Activated CD4-positive, alpha-beta T cell treated with anti-CD3 and anti-CD28 coated beads, Interleukin-2, amount 50 U/mL, for 1 hour (primary cell): ENCODE results near the gene NOP53.
"Not testable (repeated sequence)": the region's sequence is repeated elsewhere in the genome, so short reads cannot be mapped to it uniquely, and the experiment has no call there.

ENCODE experiments used
- DNase-seq: peaks from one replicate; pipeline ENCODE4 v3.0.0-alpha.2; 2020

The NOP53 gene

DNA sequence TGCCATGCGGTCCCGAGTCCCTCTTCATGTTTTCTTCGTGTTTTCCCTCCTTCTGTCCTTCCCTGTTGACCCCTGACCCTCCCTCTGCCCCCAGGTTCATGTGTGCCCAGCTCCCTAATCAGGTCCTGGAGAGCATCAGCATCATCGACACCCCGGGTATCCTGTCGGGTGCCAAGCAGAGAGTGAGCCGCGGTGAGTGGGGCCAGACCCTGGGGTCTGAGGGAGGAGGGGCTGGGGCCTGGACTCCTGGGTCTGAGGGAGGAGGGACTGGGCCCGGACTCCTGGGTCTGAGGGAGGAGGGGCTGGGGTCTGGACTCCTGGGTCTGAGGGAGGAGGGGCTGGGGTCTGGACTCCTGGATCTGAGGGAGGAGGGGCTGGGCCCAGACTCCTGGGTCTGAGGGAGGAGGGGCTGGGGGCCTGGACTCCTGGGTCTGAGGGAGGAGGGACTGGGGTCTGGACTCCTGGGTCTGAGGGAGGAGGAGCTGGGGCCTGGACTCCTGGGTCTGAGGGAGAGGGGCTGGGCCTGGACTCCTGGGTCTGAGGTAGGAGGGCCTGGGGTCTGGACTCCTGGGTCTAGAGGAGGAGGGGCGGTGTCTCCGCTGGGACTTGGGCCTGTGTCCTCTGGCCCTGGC lies 26.8 kb upstream of the NOP53 start:
- not testable (repeated sequence) for DNase-seq

DNA sequence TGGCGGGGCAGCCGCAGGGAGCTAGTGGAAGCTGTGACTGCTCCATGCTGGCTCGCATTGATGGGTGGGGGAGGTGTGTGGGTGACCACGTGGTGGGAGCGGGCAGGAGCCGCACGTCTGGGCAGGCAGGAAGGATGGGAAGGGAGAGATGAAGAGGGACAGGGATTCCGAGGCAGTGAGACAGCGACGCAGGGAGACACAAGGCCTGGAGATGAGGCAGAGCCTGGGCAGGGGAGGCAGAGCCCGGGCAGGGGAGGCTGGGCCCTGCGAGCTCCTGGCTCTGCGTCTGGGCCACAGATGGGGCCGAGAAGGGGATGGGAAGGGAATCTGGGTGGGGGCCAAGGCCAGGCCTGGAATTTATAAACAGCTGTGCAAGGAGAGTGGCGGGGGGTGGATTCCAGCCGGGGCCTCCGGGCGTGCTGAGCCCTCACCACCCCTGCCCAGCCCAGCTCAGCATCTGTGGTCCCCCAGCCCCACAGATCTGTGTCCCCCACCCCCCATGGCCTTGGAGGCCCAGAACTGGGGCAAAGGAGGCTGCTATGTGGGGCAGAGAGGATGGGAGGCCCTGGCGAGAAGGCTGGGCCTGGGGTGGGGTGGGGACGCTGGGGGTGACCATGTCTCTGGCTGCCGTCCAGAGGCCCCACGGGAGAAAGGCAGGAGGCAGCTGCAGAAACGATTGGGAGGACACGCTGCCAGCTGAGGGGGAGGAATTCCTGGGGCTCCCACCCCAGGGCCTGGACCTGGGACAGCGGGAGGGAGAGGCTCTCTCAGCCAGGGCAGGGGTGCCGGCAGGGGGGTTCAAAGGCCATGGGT lies 26.1 kb upstream of the NOP53 start:
- no peak for DNase-seq

DNA sequence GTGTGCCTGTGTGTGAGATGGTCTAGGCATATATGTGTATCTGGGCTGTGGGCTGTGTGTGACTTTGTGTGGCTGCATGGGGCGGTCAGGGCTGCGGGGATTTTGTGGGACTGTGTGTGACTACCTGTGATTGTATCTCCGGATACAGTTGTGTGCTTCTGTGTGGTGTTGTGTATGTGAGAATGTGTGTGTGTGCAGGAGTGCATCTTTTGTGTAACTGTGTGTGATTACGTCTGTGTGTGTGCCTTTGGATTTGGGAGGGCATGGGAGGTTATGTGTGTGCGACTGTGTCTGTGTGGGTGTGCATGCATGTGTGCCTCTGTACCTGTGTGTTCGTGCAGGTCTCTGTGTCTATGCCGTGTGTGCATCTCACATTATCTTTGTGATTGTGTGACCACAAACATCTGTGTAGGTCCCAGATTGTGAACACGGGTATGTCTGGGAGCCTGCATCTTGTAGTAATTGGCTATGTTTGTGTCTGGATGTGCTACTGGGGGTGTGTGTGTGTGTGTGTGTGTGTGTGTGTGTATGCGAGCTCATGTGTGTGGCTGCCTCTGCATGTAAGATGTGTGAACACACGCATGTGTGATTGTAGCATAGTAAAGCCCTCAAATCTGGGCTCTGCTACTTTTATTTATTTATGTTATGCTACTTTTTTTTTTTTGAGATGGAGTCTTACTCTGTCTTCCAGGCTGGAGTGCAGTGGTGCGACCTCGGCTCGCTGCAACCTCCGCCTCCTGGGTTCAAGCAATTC lies 24.5 kb upstream of the NOP53 start:
- DNase-seq: no peak

DNA sequence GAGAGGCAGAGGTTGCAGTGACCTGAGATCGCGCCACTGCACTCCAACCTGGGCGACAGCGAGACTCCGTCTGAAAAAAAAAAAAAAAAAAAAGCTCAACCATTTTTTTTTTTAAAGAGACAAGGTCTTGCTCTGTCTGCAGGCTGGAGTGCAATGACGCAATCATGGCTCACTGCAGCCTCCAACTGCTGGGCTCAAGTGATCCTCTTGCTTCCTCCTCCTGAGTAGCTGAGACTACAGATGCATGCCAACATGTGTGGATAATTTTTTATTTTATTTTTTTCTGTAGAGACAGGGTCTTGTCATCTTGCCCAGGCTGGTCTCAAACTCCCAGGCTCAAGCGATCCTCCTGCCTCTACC lies 21.8 kb upstream of the NOP53 start:
- no peak for DNase-seq

DNA sequence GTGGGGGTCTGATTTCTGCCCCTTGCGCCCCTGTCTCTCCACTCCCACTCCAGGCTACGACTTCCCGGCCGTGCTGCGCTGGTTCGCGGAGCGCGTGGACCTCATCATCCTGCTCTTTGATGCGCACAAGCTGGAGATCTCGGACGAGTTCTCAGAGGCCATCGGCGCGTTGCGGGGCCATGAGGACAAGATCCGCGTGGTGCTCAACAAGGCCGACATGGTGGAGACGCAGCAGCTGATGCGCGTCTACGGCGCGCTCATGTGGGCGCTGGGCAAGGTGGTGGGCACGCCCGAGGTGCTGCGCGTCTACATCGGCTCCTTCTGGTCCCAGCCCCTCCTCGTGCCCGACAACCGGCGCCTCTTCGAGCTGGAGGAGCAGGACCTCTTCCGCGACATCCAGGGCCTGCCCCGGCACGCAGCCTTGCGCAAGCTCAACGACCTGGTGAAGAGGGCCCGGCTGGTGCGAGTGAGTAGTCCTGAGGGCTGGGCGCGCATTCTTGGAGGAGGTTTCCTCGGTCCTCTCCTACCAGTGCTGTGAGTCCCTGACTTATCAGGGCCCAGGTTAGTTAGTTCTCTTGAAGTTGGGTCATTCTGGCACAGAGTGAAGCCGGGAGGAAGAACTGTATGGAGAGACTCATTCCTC lies 19.5 kb upstream of the NOP53 start:
- DNase-seq: no peak

DNA sequence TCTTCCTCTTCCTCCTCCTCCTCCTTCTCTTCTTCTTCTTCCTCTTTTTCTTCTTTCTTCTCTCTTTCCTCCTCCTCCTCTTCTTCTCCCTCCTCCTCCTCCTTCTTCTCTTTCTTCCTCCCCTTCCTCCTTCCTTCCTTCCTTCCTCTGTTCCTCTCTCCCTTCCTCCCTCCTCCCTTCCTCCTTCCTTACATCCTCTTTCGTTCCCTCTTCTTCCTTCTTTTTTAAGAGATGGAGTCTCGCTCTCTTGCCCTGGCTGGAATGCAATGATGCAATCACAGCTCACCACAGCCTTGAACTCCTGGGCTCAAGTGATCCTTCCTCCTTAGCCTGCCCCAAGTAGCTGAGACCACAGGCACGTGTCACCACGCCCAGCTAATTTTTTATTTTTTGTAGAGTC lies 18.9 kb upstream of the NOP53 start:
- no peak for DNase-seq

DNA sequence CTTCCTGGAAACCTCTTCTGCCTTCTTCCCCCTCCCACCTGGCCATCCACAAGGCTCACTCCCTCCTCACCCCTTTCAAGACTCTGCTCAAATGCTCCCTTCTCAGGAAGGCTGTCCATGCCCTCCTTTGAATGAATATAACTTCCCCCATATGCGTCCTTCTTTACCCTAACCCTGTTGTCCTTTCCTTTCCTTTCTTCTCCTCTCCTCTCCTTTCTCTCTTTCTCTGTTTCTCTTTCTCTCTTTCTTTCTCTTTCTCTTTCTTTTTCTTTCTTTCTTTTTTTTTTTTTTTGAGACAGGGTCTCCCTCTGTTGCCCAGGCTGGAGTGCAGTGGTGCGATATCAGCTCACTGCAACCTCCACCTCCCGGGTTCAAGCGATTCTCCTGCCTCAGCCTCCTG lies 17.1 kb upstream of the NOP53 start:
- not testable (repeated sequence) for DNase-seq

DNA sequence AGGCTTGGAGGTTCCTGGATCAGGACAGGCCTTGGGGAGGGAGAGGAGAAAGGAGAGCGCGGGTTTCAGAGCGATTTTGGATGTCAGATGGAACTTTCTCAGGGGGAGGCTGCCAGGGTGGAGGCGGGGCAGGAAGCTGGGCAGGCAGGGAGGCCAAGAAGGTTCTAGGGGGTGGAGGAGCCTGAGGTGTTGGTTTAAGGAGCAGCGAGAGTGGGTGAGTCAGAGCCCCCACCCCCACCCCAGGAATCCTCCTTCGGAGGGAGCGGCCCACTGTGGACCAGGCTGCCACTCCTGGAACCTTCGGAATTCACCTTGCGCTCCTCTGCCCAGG lies 15.9 kb upstream of the NOP53 start:
- DNase-seq: no peak

DNA sequence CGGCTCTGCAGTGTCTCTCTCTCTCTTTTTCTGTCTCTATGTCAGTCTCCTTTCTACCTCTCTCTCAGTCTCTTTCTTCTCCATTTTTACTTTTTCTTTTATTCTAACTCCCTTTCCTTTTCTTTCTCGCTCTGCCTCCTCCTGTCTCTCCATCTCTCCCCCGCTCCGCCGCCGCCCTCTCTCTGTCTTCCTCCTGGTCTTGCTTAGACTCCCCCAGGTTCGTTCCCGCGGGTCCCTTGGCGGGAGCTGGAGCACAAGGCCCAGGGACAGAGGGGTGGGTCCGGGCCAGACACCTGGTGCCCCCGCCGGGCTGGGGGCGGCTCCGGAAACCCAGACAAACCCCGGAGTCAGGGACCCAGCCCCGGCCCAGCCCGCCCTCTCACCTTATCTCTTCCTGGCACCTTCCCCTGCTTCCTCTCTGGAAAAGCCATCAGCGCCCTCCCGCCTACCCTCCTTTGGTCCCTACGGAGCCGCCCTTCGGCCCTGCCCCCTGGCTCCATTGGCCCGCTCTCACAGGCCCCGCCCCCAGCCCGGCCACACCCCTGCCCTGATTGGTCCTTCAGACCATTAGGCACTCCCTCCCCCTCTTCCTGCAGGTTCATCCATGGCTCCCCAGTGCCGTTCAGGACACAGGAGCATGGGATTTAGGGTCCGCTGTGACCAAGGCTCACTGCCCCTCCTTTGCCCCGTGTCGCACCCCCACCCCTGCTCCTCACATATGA lies 15.4 kb upstream of the NOP53 start:
- peak; percentile 22 for DNase-seq

DNA sequence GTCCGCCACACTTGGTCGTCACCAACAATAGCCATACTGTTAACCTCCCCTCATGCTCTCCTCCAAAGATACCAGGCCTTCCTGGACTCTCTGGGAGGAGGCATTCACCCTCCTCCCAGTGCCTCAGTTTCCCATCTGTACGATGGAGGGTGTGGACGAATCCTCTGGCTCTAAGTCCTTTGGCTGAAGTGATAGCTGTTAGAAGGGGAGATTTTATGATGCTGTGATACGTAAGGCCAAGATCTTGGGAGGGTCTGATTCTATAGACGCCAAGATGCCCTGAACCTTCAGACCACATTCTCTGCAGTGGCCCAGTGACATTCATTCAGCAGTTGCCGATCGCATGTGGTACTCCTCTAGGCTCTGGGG lies 14.8 kb upstream of the NOP53 start:
- DNase-seq: no peak

DNA sequence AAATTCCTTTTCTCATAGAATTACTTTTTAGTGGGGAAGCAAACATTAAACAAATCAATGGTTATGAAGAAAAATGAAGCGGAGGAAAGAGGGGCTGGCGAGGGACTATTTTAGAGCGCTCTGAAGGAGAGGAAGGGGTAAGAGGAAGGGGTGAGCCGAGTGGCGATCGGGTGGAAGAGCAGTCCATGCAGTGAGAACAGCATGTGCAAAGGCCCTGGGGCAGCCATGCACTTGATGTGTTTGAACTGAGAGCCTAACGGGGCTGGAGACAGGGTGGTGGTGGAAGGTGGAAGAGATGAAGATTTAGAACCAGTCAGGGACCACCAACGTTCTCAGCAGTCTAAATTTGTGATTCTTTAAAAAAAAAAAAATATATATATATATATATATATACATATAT lies 14.4 kb upstream of the NOP53 start:
- no peak for DNase-seq

DNA sequence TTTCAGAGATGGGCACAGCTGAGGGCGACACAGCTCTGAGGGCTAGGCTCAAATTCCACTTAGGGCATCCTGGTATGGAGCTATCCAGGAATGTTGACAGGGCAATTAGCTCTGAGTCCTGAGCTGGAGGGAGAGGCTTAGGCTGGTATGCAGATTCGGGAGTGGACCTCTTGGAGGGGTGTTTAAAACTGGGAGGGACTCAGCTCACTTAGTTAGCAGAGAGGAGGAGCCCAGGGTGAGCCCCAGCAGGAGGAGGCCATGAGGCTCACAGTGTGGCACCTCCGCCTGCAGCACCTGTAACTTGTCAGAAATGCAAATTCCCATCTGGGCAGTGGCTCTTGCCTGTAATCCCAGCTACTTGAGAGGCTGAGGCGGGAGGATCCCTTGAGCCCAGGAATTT lies 10.2 kb upstream of the NOP53 start:
- no peak for DNase-seq

DNA sequence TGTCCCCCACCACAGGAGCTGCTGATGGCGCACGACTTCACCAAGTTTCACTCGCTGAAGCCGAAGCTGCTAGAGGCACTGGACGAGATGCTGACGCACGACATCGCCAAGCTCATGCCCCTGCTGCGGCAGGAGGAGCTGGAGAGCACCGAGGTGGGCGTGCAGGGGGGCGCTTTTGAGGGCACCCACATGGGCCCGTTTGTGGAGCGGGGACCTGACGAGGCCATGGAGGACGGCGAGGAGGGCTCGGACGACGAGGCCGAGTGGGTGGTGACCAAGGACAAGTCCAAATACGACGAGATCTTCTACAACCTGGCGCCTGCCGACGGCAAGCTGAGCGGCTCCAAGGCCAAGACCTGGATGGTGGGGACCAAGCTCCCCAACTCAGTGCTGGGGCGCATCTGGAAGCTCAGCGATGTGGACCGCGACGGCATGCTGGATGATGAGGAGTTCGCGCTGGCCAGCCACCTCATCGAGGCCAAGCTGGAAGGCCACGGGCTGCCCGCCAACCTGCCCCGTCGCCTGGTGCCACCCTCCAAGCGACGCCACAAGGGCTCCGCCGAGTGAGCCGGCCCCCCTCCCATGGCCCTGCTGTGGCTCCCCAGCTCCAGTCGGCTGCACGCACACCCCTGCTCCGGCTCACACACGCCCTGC lies 4.4 kb upstream of the NOP53 start:
- no peak for DNase-seq

DNA sequence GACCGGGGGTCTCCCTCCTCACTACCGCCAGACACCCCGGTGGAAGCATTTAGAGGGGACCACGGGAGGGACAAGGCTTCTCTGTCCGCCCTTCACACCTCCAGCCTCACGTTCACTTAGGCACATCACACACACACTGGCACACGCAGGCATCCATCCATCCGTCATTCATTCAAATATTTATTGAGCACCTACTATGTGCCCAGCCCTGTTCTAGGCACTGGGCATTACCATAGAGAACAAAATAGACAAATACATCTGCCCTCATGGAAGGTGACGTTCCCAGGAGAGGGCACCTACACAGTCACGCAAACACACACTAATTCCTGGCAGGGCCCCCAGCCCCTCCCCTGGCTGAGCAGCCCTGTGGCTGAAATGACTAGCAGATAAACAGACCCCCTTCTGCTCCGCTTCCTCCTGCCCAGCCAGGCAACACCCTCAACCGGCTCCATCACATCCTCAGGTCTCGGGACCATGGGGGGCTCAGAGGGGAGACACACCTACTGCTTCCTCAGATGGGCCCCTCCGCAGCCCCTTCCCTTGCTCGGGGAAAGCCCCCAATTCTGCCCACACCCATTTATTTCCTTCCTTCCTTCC lies 3.7 kb upstream of the NOP53 start:
- DNase-seq: no peak

DNA sequence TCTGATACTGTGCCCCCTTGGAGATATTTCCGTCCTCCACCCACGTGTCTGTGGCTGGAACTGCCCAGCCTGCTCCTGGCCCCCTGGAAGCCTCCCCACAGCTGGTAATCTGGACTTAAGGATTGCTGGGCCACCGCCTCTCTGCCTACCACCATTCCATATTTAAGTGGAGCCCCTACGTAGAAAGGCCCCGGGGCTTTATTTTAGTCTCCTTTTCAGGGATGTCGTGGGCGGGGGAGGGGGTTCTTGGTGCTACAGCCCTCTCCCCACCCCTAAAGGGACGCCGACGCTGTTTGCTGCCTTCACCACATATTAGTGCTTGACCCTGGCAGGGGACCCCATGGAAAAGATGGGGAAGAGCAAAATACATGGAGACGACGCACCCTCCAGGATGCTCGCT lies 2.7 kb upstream of the NOP53 start:
- no peak for DNase-seq

DNA sequence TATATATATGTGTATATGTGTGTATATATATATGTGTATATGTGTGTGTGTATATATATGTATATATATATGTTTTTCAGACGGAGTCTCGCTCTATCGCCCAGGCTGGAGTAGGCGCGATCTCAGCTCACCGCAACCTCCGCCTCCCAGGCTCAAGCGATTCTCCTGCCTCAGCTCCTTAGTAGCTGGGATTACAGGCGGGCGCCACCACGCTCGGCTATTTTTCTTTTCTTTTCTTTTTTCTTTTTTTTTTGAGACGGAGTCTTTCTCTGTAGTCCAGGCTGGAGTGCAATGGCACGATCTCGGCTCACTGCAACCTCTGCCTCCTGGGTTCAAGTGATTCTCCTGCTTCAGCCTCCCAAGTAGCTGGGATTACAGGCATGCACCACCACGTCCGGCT lies 783 bp downstream of the NOP53 start:
- DNase-seq: not testable (repeated sequence)

DNA sequence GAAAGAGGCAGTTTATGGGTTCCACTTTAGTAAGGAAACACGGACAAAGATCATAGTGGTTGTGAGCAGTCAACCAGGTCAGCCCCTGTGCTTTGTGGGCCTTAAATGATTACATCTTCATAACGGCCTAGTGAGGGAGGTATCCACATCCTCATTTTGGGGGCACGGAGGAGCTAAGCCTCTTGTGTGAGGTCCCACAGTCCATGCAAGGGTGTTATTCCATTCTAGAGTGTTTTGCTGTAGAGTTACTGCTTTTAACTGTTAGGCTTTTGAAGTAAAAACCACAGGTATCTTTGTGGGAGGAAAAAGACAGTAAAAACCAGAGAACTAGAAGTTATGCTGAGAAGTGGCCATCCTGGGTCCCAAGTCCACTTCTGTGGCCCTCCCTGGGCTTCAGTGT lies 4.0 kb downstream of the NOP53 start:
- no peak for DNase-seq

DNA sequence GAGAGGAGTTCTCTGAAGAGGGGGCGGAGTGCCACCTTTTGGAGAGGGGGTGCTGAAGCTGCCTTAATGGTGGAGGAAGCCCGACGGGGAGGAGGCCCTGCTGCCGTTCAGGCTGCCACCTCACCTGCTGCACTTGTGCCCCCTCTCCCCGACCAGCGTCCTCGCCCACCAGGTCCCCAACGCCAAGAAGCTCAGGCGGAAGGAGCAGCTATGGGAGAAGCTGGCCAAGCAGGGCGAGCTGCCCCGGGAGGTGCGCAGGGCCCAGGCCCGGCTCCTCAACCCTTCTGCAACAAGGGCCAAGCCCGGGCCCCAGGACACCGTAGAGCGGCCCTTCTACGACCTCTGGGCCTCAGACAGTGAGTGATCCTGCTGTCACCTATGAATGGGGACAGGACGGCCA lies 5.4 kb downstream of the NOP53 start:
- no peak for DNase-seq

DNA sequence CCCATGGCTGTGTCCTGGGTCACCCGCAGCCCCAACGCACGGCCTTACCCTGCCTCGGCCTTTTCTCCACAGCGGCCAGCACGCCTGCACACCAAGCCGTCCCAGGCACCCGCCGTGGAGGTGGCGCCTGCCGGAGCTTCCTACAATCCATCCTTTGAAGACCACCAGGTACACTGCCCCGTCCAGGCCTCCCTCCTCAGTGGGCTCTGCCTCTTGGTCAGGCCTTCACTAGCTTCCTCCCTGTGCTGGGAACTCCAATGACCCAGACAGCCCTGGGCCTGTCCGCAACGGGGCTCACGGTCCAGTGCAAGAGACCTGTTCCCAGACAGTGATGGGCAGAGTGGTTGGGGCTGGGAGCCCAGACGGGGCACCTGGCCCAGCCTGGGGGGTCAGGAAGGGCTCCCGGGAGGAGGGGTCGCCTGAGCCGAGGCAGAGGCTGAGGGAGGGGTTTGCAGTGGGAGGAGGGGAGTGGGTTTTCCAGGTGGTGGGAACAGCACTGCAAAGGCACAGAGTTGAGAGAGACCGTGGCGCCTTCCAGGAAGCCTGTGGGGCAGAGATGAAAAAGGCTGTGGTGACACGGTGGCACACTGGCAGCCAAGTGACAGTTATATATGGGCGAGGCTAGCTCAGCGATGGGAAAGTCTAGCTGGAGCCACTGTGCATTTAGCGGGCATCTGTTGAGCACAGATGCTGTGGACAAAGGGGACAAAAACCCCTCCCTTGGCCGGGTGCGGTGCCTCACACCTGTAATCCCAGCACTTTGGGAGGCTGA lies 7.3 kb downstream of the NOP53 start:
- DNase-seq: no peak

DNA sequence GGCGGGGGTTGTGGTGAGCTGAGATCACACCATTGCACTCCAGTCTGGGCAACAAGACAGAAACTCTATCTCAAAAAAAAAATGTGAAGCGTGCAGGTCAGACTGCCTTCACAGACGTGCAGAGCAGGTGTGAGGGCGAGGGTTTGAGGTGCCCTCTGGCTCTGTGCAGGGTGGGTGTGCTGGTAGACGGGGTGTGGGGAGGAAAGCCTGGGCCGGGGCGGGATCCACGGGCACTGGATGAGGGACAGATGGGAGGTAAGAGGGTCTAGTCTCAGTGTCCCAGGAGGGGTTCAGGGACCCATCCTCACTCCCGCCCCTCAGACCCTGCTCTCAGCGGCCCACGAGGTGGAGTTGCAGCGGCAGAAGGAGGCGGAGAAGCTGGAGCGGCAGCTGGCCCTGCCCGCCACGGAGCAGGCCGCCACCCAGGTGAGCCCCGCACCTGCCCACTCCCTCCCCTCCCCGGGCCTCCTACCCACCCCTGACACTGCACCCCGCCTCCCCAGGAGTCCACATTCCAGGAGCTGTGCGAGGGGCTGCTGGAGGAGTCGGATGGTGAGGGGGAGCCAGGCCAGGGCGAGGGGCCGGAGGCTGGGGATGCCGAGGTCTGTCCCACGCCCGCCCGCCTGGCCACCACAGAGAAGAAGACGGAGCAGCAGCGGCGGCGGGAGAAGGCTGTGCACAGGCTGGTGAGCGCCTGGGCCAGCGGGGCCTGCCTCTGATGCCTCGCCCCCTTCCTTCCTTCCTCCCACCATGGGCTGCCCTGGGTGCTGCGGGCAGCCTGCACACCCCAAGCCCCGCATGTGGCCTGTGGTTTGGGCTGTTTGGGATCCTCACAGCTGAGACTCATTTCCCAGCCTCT lies 9.1 kb downstream of the NOP53 start:
- DNase-seq: no peak
